ENCODE measurements around the gene C6. TPM values are rescaled to one million over a fixed set of nuclear protein-coding genes. Genes with fewer than 3 reads are reported as not detected.

The C6 gene
- total and polyA plus RNA-seq, 11 donors: 3.2 to 151 (median 61.9) TPM

- no peak for TF ChIP-seq POLR2A (IDR thresholded peaks at IDR 0.05)
- TF ChIP-seq, protein P1, sequence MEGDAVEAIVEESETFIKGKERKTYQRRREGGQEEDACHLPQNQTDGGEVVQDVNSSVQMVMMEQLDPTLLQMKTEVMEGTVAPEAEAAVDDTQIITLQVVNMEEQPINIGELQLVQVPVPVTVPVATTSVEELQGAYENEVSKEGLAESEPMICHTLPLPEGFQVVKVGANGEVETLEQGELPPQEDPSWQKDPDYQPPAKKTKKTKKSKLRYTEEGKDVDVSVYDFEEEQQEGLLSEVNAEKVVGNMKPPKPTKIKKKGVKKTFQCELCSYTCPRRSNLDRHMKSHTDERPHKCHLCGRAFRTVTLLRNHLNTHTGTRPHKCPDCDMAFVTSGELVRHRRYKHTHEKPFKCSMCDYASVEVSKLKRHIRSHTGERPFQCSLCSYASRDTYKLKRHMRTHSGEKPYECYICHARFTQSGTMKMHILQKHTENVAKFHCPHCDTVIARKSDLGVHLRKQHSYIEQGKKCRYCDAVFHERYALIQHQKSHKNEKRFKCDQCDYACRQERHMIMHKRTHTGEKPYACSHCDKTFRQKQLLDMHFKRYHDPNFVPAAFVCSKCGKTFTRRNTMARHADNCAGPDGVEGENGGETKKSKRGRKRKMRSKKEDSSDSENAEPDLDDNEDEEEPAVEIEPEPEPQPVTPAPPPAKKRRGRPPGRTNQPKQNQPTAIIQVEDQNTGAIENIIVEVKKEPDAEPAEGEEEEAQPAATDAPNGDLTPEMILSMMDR (IDR thresholded peaks at IDR 0.05): no peak
- Histone ChIP-seq H3K27me3 (no peaks in the 10 kb centered on the region), H3K36me3 (no peaks in the 10 kb centered on the region), H3K4me1 (peaks cover 0 to 46% (median 11%) of the 10 kb centered on the region in 12 donors), H3K4me3 (no peak overlapping the region), H3K9me3 (peaks cover 0 to 12% (median 0%) of the 10 kb centered on the region in 12 donors), H3K27ac (peak overlapping the region in 9 of 12 donors; percentile 4 to 53 (median 40))
- peak in 2 of 4 donors; percentile 77 for ATAC-seq
- WGBS, 4 donors: 10 to 20% (median 16%) methylated on average over 1 of the region's 1 CpG
- no peak for DNase-seq
- intact Hi-C loops (cut with DNase I): loop anchor here in 1 of 10 donors (10.0 kb wide), 1 partner anchor 301 kb away; no protein-coding TSS in a partner anchor
Observed at GRCh38 chr5:41093803-41094202, 119.5 kb downstream of the C6 start.

Other genes with a start within 250 kb of the C6 start
- not detected for gene MROH2B, start 142.2 kb downstream of the C6 start, total RNA-seq
- not detected for gene MROH2B, start 142.2 kb downstream of the C6 start, polyA plus RNA-seq

Measured in heart left ventricle (tissue), 16 donors.